ENCODE data around the gene CHEK2. TPM values are rescaled to one million over a fixed set of nuclear protein-coding genes. Genes with fewer than 3 reads are reported as not detected.
"Not testable (repeated sequence)": the region's sequence is repeated elsewhere in the genome, so short reads cannot be mapped to it uniquely, and the experiment has no call there.

CHEK2 gene
- total and polyA plus RNA-seq, 7 donors = 2.8 to 17.4 (median 4.6) TPM

GRCh38 chr22:28679611-28680287 lies 61.9 kb downstream of the CHEK2 start, which contains the start of gene TTC28:
TTC28 (minus strand) TSS chr22:28679840; CDS start chr22:28679723, 117 bp downstream.
- peak; percentile 90 for DNase-seq
- peak within 1 kb of the TSS; percentile 67 to 83 (median 80) for H3K27ac ChIP-seq
- 3 to 4% methylated on average over 101 of the region's 101 CpGs for WGBS, 2 donors
- TF ChIP-seq POLR2AphosphoS5 (IDR thresholded peaks at IDR 0.05) = peak in 1 of 4 donors; percentile 30
- intact Hi-C loops (cut with DNase I) = loop anchor here (1.0 kb wide), 2 partner anchors 62 to 120 kb away; partner anchors contain the start of gene CHEK2
- H3K4me1 ChIP-seq = peaks cover 0 to 16% (median 6%) of the 10 kb centered on the region in 4 donors
- H3K27me3 ChIP-seq, H3K9me3 ChIP-seq, H3K36me3 ChIP-seq: not testable (repeated sequence)
- peak within 1 kb of the TSS; percentile 69 to 98 (median 86) for H3K4me3 ChIP-seq

GRCh38 chr22:28678778-28679610 lies 62.6 kb downstream of the CHEK2 start:
- intact Hi-C loops (cut with DNase I) = loop anchor here (1.0 kb wide), 2 partner anchors 62 to 120 kb away; partner anchors contain the start of gene CHEK2
- H3K9me3 ChIP-seq, H3K36me3 ChIP-seq, H3K27me3 ChIP-seq: not testable (repeated sequence)
- H3K4me3 ChIP-seq = peak overlapping the region; percentile 69 to 98 (median 86)
- peak overlapping the region; percentile 67 to 83 (median 80) for H3K27ac ChIP-seq
- DNase-seq = peak; percentile 71
- H3K4me1 ChIP-seq = peaks cover 0 to 16% (median 6%) of the 10 kb centered on the region in 4 donors
- 17 to 19% methylated on average over 58 of the region's 58 CpGs for WGBS, 2 donors

GRCh38 chr22:28678170-28678569 lies 63.5 kb downstream of the CHEK2 start:
- 82 to 86% methylated on average over 7 of the region's 7 CpGs for WGBS, 2 donors
- H3K9me3 ChIP-seq; DNase-seq; H3K27me3 ChIP-seq; H3K4me3 ChIP-seq; H3K36me3 ChIP-seq; intact Hi-C loops (cut with DNase I): not testable (repeated sequence)
- Histone ChIP-seq H3K4me1 (peaks cover 0 to 16% (median 6%) of the 10 kb centered on the region in 4 donors), H3K27ac (peak overlapping the region in 1 of 4 donors; percentile 81)

- Histone ChIP-seq H3K4me1 (peaks cover 0 to 9% (median 4%) of the 10 kb centered on the region in 4 donors), H3K36me3 (no peaks in the 10 kb centered on the region), H3K4me3 (no peak overlapping the region), H3K9me3 (no peaks in the 10 kb centered on the region), H3K27me3 (no peaks in the 10 kb centered on the region), H3K27ac (no peak overlapping the region)
- no peak for DNase-seq
- intact Hi-C loops (cut with DNase I) = no loop called here
- no peak for TF ChIP-seq EP300 (IDR thresholded peaks at IDR 0.05)
- no peak for TF ChIP-seq CTCF (IDR thresholded peaks at IDR 0.05)
- TF ChIP-seq POLR2AphosphoS5 (IDR thresholded peaks at IDR 0.05) = no peak
- no peak for TF ChIP-seq POLR2A (IDR thresholded peaks at IDR 0.05)
- WGBS, 2 donors = 48 to 80% methylated on average over 3 of the region's 3 CpGs
Measured at GRCh38 chr22:28674121-28674563, 67.5 kb downstream of the CHEK2 start.

GRCh38 chr22:28670756-28671155 lies 70.9 kb downstream of the CHEK2 start:
- Histone ChIP-seq H3K9me3 (no peaks in the 10 kb centered on the region), H3K4me3 (no peak overlapping the region), H3K4me1 (no peaks in the 10 kb centered on the region), H3K27me3 (no peaks in the 10 kb centered on the region), H3K36me3 (no peaks in the 10 kb centered on the region), H3K27ac (no peak overlapping the region)
- intact Hi-C loops (cut with DNase I) = no loop called here
- 91% methylated on average over 3 of the region's 3 CpGs for WGBS, 2 donors
- no peak for DNase-seq
- no peak for TF ChIP-seq EP300 (IDR thresholded peaks at IDR 0.05)

GRCh38 chr22:28670161-28670560 lies 71.5 kb downstream of the CHEK2 start:
- DNase-seq = no peak
- Histone ChIP-seq H3K27ac (no peak overlapping the region), H3K36me3 (no peaks in the 10 kb centered on the region), H3K4me1 (no peaks in the 10 kb centered on the region), H3K4me3 (no peak overlapping the region), H3K9me3 (no peaks in the 10 kb centered on the region), H3K27me3 (no peaks in the 10 kb centered on the region)
- intact Hi-C loops (cut with DNase I) = no loop called here
- WGBS, 2 donors = 78 to 91% methylated on average over 4 of the region's 4 CpGs
- no peak for TF ChIP-seq POLR2AphosphoS5 (IDR thresholded peaks at IDR 0.05)
- no peak for TF ChIP-seq CTCF (IDR thresholded peaks at IDR 0.05)
- TF ChIP-seq EP300 (IDR thresholded peaks at IDR 0.05) = no peak
- no peak for TF ChIP-seq POLR2A (IDR thresholded peaks at IDR 0.05)

All from sigmoid colon (tissue), 7 donors.